H54 (cell line): ENCODE measurements around the gene IGFBP5.

Source experiments
- DNase-seq: peaks from one replicate; pipeline ENCODE4 v3.0.0; 2011; ENCODE audit warnings: low spot score, mixed read lengths; ENCODE audit not compliant: insufficient read length
- FAIRE-seq: peaks from 3 replicates; lab custom pipeline; 2011; peaks lifted over from hg19 to GRCh38; lab: Jason Lieb, UNC
- POLR2A ChIP-seq: IDR thresholded peaks from 2 replicates; pipeline ENCODE4 v1.6.1; 2011; ENCODE audit warnings: low read depth, mild to moderate bottlenecking, low read length

Gene IGFBP5

DNA sequence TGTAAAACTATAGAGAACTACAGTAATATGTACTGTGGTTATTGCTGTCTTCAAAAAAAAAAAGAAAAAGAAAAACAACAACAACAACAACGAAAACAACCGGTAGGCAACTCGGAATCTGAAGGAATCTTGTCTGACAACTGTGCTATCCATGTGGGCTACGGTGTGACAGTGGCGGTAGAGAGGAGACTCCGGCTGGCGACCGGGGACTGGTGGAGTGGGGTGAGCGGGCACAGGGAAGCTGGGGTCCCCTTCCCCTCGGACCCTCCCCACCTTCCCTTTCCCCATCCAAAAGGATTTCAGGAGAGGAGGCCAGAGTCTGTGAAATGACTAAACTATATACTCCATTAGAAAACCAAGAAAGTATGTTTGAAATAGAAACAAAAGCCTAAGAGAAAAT is 22.9 kb downstream of the IGFBP5 start:
- FAIRE-seq: no peak
- TF ChIP-seq POLR2A: no peak
- DNase-seq: no peak

DNA sequence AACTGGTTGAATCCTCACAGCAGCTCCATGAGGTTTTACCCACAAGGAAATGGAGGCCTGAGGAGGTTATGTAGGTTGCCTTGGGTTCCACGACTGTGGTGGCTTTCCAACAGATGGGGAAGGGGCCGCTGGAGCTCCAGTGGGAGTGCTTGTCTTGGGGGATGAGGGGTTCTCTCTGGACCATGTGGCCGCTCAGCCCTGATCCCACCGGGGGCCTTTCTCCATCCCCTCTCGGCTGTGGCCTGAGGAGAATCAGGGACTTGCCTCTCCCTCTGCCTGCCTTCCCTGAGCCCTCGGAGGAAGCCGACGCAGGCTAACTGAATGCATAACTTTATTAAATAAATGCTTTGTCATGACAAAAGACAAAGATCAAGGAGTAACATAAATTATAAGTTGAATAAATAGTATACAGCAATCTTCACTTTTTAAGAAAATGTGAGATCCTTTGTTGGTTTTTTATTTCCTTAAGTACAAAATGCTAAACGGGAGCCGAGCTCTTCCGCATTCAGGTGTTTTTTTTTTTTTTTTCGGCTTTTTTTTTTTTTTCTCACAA is 23.5 kb downstream of the IGFBP5 start:
- DNase-seq (no peak), FAIRE-seq (no peak)
- TF ChIP-seq POLR2A: no peak

DNA sequence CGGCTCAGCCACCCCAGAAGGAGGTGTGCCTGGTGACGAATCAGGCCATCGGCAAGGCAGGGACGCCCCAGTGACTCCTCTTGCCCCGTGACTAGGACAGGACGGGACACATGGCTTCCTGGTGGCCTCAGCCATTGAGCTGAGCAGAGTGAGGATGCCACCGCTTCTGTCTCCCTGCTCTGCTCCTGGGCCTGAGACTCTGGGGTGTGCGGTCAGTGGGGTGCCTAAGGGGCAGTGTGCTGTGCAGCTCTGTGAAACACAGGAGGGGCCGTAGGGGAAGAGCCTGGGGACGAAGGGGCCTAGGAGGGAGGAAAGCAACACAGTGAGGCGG is 24.3 kb downstream of the IGFBP5 start:
- no peak for DNase-seq
- no peak for FAIRE-seq
- TF ChIP-seq POLR2A: no peak

DNA sequence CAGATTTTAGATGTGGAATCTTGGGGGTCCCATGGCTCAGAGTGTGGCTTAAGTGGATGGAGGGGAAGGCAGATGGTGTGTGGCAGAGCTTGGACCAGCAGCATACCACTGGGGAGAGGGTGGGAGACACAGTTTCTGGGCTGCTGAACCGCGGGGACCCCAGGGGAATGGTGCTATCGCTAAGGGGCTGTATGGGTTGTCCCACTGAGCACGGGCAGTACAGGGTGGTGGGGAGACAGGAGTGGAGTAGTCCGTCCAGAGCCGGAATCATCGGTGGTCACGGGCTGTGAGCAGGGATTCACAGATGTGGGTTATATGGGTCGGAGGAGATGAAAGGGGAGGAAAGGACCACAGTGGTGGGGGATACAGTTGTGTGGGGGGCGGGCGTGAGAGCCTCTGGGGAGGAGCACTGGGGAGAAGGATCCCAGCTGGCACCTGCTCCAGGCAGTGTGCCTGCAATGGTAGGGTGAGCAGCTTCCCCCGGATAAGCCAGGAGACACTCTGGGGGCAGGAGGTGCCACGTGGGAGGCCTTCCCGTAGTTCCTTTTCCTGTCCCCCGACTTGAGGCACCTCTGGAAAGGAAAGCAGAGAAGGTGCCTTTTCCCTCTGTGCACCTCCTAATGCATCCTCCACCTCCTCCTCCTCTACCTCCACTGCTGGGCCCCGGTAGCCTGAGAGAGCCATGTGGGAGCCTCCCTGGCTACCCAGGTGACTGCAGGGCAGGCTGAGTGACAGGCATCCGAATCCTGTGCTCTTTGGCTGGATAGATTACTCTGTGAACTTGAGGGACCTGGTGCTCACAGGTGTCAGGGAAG is 24.9 kb downstream of the IGFBP5 start:
- TF ChIP-seq POLR2A: no peak
- DNase-seq (no peak), FAIRE-seq (no peak)

DNA sequence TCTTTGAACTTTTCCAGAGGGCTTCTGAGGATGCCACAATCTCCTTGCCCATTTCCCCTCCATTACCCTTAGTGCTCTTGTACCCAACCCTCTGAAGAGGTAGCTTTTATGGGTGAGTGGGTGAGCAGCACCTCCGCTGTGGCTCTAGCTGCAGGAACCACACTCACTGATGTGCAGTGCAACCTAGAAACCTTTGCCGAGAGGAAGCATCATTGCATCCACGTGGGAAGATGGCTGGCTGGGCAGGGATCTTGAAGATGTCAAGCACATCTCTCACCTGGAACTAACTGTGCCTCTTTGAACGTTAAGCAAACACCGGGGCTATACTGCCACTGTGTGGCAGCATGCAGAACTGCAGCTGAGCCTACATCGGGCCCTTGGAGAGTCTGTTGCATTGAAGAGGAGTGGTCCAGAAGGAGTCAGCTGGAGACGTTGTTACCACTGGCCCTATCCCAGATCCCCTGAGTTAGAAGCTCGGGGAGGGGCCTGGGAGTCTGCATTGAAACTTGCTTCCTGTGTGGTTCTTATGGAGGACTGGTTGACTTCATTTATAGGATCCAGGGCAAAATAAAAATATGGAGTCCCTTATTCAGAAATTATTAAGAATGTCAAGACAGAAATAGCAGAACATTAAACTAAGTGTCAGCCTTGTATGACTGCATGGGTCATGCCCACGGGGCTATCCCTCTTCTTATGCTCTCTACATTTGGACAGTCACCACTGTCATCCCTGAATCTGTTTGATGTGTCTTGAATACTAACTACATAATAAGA is 28.7 kb downstream of the IGFBP5 start:
- DNase-seq (peak; percentile 63), FAIRE-seq (peak; percentile 20)

DNA sequence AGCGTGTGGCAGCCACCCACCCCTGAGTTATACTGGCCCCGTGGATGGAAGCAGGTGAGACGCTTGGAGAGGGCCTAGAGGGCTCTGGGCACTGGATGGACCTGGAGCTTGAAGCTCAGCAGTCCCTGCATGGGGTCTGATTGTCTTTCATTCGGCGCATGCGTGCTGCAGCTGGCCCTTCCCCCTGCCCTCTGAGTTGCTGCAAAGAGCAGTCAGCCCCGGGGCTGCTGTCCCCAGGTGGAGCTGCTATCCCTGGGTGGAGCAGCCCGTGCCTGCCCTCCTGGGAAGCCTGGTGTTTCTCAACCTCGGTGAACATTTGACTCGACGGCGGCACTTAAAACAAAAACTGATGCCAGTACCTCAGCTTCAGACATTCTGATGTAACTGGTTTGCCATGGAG is 29.6 kb downstream of the IGFBP5 start:
- FAIRE-seq: no peak
- no peak for TF ChIP-seq POLR2A
- no peak for DNase-seq

More for the DNA sequence above, 28.7 kb downstream of the IGFBP5 start:
- TF ChIP-seq POLR2A: no peak

DNA sequence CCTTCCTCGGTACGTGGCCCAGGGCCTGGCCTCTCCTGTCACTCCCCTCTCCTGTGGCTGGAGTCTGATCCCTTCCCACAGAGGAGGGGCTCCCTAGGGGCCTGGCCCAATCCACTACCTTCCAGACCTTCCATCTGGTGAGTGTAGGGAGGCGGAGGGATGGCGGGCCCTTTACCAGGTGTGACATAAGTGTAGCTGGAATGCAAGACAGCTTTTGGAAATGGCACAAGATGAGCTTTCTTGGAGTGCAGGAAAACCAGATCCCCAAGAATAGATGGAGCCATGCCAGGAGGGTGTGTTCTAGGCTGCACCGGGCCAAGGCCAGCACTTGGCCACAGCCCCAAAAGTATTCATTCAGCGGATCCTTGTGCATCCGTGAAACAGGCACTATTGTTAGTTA is 30.1 kb downstream of the IGFBP5 start:
- DNase-seq (no peak), FAIRE-seq (no peak)
- TF ChIP-seq POLR2A: no peak

DNA sequence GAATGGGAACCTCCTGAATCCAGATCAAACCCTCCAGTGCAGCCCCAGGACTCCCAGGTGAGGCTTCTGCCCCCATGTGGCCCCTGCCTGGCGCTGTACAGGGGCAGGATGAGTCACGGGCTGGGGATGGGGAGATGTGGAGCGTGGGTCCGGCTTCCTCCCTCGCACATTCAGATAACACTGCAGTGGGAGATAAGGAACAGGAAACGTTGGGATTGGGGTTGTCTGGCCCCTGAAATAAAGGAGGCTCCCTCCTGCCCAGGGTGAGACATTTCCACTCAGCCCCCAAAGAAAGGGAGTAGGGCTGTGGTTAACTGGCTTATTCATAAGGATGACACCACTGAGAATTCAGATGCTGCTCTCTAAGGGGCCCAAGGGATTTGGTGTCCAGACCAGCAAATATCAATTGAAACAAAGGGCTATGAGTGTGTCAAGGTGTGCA is 30.7 kb downstream of the IGFBP5 start:
- TF ChIP-seq POLR2A: no peak
- FAIRE-seq (no peak), DNase-seq (no peak)

DNA sequence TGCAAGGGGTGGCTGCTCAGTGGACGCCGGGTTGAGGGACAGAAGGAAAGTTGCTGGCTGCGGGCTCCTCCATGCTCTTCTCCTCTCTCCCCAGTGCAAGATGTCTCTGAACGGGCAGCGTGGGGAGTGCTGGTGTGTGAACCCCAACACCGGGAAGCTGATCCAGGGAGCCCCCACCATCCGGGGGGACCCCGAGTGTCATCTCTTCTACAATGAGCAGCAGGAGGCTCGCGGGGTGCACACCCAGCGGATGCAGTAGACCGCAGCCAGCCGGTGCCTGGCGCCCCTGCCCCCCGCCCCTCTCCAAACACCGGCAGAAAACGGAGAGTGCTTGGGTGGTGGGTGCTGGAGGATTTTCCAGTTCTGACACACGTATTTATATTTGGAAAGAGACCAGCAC is 31.5 kb downstream of the IGFBP5 start:
- no peak for FAIRE-seq
- no peak for DNase-seq
- no peak for TF ChIP-seq POLR2A

DNA sequence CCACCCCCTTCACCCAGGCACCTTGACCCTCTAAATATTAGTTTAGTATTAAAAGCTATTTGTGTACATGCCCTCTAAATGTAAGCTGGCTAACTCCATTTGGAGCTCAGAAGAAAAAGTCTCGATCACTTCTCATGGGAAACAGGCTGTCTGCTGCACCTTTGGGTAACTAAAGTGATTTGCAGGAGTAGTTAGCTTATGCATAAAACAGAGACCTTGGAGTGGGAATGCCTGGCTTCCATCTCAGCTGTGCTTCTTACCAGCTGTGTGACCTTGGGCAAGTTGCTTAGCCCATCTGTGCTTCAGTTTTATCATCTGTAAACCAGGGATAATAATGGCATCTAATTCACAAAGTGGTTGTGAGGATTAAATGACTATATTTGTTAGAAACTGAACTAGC is 32.2 kb downstream of the IGFBP5 start:
- TF ChIP-seq POLR2A: no peak
- DNase-seq (no peak), FAIRE-seq (no peak)

DNA sequence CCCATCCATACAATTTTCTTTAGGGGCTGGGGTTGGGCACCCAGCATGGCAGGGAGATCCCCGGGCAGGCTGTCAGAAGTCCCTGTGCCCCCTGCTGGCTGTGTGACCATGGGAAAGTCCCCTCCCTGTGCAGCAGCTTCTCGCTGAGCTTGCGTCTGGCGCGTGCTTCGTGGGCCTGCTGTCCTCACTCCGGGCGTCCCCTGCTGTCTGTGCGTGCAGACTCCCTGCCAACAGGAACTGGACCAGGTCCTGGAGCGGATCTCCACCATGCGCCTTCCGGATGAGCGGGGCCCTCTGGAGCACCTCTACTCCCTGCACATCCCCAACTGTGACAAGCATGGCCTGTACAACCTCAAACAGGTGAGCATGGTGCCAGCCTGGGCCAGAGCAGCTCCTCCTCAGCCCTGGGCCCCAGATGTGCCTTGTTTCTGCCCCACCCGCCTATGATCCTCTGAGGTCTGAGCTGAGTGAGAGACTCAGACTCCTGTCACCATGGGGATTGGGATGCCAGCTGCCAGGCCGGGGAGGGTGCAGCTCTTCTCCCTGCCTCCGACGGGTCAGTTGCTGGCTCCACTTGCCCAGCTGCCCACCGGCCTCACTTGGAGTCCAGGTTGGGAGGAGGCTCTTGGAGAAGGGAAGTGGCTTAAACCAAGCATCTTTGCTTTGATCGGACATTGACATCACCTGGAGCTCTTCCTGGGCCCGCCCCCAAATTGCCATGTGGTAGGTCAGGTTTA is 33.5 kb downstream of the IGFBP5 start:
- FAIRE-seq (no peak), DNase-seq (no peak)
- TF ChIP-seq POLR2A: 0 out of 2 replicates have a peak, but pooled peaks have one; percentile 11

DNA sequence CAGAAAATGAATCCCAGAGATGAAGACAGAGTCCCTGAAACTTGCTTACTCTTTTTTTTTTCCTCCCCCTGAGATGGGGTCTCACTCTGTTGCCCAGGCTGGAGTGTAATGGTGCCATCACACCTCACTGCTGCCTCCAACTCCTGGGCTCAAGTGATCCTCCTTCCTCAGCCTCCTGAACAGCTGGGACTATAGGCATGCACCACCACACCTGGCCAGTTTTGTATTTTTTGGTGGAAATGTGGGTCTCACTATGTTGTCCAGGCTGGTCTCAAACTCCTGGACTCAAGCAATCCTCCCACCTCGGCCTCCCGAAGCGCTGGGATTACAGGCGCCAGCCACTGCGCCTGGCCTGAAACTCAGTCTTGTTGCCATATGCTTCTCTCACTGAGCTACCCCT is 34.3 kb downstream of the IGFBP5 start:
- FAIRE-seq (no peak), DNase-seq (no peak)
- TF ChIP-seq POLR2A: no peak

DNA sequence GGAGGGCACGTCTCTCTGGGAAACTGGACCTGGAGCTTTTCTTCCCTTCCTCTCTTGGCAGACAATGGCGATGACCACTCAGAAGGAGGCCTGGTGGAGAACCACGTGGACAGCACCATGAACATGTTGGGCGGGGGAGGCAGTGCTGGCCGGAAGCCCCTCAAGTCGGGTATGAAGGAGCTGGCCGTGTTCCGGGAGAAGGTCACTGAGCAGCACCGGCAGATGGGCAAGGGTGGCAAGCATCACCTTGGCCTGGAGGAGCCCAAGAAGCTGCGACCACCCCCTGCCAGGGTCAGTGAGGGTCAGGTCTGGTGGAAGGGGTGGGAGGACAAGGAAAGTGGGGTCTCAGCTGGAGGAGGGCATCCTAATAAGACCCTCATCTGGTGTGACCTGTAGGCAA is 34.9 kb downstream of the IGFBP5 start:
- FAIRE-seq: no peak

DNA sequence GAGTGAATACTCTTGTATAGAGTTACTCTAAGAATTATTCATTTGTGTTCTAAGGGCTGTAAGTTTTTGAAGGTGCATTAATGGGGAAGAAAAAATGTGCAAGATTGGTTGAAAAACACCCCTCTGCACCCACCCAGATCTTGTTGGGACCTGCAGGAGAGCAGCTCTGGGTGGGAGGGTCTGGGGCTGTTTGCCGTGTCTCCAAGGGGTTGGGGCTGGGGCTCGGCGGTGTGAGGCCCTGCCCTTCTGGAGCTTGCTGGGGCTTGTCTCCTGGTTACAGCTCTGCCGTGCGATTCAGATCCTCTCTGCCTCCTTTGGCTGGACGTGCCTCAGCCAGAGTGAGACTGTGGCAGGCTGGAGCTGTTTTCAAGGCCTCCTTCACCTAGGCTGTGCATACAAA is 36.1 kb downstream of the IGFBP5 start:
- no peak for TF ChIP-seq POLR2A
- FAIRE-seq: no peak
- no peak for DNase-seq

More for the DNA sequence above, 34.9 kb downstream of the IGFBP5 start:
- DNase-seq: no peak
- no peak for TF ChIP-seq POLR2A

DNA sequence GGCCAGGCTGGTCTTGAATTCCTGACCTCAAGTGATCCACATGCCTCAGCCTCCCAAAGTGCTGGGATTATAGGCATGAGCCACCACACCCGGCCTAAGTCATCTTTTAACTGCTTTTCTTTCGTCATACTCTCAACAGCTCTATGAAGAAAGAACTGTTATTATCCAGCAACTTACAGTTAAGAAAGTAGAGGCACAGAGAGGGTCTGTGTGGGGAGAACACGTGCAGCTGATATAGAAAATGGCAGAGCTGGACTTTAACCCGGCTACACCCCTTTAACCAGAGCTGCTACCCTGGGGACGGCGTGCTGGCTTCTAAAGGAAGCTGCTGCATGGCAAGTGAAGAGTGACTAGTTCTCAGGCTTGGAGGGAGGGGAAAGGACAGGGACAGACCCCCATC is 36.6 kb downstream of the IGFBP5 start:
- TF ChIP-seq POLR2A: no peak
- FAIRE-seq: no peak

More for the DNA sequence above, 36.6 kb downstream of the IGFBP5 start:
- DNase-seq: no peak
